GM11168 (cell line): ENCODE results near the gene MGP.

Experiments
- in situ Hi-C: fragments of 300-500 bp; cut with MboI; formaldehyde crosslinking; loops from one replicate; pipeline ENCODE4 v1.12.0; 2022; ENCODE audit warnings: low sequenced_read_pairs; ENCODE audit not compliant: unreplicated experiment

MGP gene

GRCh38 chr12:14871247-14871646 is 14.4 kb downstream of the MGP start:
- in situ Hi-C loops, result no loop called here

GRCh38 chr12:14868916-14869506 is 16.6 kb downstream of the MGP start:
- in situ Hi-C loops, result no loop called here

- in situ Hi-C loops, result loop anchor here (5.0 kb wide), 1 partner anchor 62 kb away; no protein-coding TSS in a partner anchor
Measured at GRCh38 chr12:14860490-14860889, 25.2 kb downstream of the MGP start.

GRCh38 chr12:14858513-14858912 is 27.1 kb downstream of the MGP start:
- in situ Hi-C loops, result no loop called here

- in situ Hi-C loops, result no loop called here
Measured at GRCh38 chr12:14854586-14855183, 31.0 kb downstream of the MGP start.

GRCh38 chr12:14853961-14854360 is 31.7 kb downstream of the MGP start:
- in situ Hi-C loops, result no loop called here

GRCh38 chr12:14852880-14853279 is 32.8 kb downstream of the MGP start:
- in situ Hi-C loops, result no loop called here

- in situ Hi-C loops, result no loop called here
Measured at GRCh38 chr12:14850929-14851663, 34.6 kb downstream of the MGP start.

- in situ Hi-C loops, result loop anchor here (5.0 kb wide), 1 partner anchor 153 kb away; no protein-coding TSS in a partner anchor
Measured at GRCh38 chr12:14849661-14850060, 36.0 kb downstream of the MGP start.

- in situ Hi-C loops, result loop anchor here (5.0 kb wide), 1 partner anchor 155 kb away; no protein-coding TSS in a partner anchor
Measured at GRCh38 chr12:14846876-14847580, 38.6 kb downstream of the MGP start.

GRCh38 chr12:14846042-14846587 is 39.5 kb downstream of the MGP start:
- in situ Hi-C loops, result loop anchor here (5.0 kb wide), 1 partner anchor 156 kb away; no protein-coding TSS in a partner anchor

- in situ Hi-C loops, result loop anchor here (5.0 kb wide), 1 partner anchor 157 kb away; no protein-coding TSS in a partner anchor
Measured at GRCh38 chr12:14845350-14845750, 40.3 kb downstream of the MGP start.

- in situ Hi-C loops, result no loop called here
Measured at GRCh38 chr12:14844401-14844800, 41.3 kb downstream of the MGP start.

- in situ Hi-C loops, result no loop called here
Measured at GRCh38 chr12:14843425-14843887, 42.2 kb downstream of the MGP start, which contains the start of gene ART4. Gene ART4, minus strand, starts transcription at chr12:14843526. Its CDS starts 413 bp downstream, at chr12:14843113.

- in situ Hi-C loops, result no loop called here
Measured at GRCh38 chr12:14842315-14842714, 43.3 kb downstream of the MGP start.

GRCh38 chr12:14841761-14842160 is 43.9 kb downstream of the MGP start:
- in situ Hi-C loops, result no loop called here

GRCh38 chr12:14840616-14841015 is 45.0 kb downstream of the MGP start:
- in situ Hi-C loops, result no loop called here

- in situ Hi-C loops, result no loop called here
Measured at GRCh38 chr12:14839262-14839661, 46.4 kb downstream of the MGP start.

GRCh38 chr12:14836336-14837210 is 49.1 kb downstream of the MGP start:
- in situ Hi-C loops, result no loop called here
